NCI-H69 (cell line): Measurements from ENCODE around the gene CLDN5.

Source experiments
- DNase-seq: peaks from one replicate; lab custom pipeline; 2025; lab: John Stamatoyannopoulos, UW

Gene CLDN5

DNA sequence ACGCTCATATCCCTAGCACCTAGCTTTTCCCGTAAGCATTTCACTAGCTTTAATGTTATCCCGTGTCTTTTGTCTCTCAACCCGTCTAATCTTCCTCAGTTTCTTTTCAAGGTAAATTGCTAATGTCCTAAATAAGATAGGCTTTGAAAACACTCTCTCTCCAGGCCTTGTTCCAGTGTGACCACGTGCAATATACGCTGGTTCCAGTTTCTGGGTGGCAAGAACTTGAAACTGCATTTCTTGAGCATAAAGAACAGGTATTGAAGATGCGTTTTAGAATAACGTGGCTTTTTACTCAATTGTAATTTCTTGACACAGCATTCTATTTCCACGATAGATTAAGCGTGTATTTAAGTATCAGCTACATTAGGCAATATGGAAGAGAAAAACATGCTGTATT, 43.4 kb downstream of the CLDN5 start:
- no peak for DNase-seq

DNA sequence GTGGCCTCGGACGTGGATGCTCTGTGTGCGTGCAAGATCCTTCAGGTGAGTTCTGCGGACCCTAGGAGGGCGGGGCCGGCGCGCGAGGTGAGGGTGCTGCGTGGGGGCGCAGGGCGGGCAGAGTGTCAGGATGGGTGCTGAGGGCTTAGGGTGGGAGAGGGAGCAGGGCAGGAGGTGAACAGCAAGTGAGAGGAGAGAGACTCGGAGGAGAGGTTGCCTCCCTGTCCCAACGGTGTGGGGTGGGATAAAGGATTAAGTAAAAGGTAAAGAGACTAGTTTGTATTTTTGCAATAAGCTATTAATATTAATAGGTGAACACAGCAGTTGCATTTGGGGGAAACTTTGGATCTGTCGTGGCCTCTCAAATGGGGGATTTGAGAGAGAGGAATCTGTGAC, 44.0 kb downstream of the CLDN5 start:
- DNase-seq = peak; percentile 56

DNA sequence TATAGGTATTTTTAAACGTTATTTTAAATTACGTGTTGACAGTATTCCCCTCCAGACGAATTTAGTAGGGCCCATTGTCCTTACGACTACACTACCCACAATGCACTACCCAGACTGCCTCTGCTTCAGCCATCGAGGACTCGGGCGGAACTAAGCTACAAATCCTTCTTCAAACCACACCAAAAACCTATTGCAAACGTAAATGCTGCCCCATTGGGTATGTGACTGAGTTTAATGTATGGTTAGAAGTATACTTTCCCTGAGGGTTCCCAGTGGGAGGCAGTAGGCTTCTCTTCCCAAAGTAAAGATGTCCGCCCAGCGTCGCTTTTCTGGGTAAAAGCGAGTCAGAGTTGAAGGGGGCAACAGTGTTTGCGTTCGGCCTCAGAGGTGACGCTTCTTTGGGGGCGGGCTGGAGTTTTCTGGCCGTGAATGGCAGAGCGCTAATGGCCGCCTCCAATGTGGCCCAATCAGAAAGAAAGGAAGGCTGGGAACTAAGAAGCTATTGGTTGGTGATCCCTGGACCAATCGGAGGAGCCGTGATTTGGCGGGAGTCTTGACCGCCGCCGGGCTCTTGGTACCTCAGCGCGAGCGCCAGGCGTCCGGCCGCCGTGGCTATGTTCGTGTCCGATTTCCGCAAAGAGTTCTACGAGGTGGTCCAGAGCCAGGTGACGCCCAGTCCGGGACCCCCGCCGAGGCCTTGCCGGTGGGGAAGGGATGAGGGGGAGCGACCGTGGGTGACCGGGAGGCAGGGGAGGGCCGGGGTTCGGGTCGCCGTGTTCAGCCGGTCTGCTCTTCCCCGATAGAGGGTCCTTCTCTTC, 44.6 kb downstream of the CLDN5 start, which contains the start of gene CDC45:
Gene CDC45, plus strand, starts transcription at position 566 of the 818 bp plus-strand sequence. Its CDS starts 49 bp downstream, at position 615.
- DNase-seq = peak; percentile 99

DNA sequence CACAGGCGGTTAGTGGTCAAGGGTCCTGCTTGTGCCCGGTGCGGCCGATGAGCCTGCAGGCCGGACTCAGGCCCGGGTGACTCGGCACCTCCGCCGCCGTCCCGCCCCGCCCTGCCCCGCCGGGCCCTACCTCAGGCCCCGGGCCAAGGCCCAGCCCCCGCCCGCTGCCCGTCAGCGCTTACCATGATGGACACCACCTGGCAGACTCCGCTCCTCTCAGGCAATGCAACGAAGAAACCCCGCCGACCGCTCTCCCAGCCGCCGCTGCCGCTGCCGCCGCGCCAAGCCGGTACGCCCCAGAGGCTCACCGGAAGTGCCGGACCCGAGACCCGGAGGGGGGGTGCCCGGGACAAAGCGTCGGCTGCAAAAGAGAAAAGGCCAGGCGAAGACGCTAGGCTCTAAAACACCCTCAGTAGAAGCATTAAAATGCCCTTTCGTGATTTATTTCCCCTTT, 45.3 kb downstream of the CLDN5 start, which contains the start of gene UFD1:
Gene UFD1, minus strand, starts transcription at position 293 of the 454 bp plus-strand sequence. Its CDS starts 108 bp downstream, at position 185.
- peak; percentile 93 for DNase-seq

DNA sequence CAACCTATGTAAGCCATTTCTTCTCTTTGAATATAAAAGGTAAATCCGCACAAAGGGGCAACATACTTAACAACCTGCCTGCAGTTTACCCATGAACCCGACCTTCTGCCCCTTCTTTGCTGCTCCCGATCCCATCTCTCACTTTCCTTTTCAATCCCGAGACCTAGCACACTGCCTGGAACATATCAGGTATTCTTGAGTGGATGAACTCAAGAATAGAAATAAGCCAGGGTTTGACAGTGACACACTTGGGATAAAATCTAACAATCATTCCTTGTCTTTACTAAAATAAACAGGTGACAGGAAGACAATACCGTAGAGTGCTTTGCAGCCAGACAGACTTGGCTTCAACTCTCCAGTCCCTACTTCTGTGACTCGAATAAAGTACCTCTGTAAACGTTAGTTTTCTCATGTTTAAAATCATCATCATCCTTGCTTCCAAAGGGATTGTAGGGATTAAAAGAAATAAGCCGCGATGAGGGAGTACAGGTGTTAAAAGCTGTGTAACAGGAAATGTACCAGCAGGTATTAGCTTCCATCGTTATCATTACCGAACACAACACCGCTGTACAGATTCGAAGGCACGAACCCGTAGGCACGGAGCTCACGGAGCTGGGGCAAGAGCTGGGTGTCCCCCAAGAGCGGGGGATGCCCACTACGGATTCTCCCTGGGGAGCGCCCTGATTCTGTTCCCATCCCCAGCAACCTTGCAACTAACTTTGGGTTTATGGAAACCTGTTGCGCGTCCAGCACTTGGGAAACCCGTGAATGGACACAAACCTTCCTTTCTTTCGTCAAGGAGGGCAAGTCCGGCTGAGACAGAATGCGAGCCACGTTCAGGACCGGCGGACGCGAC, 45.9 kb downstream of the CLDN5 start:
- peak; percentile 57 for DNase-seq

DNA sequence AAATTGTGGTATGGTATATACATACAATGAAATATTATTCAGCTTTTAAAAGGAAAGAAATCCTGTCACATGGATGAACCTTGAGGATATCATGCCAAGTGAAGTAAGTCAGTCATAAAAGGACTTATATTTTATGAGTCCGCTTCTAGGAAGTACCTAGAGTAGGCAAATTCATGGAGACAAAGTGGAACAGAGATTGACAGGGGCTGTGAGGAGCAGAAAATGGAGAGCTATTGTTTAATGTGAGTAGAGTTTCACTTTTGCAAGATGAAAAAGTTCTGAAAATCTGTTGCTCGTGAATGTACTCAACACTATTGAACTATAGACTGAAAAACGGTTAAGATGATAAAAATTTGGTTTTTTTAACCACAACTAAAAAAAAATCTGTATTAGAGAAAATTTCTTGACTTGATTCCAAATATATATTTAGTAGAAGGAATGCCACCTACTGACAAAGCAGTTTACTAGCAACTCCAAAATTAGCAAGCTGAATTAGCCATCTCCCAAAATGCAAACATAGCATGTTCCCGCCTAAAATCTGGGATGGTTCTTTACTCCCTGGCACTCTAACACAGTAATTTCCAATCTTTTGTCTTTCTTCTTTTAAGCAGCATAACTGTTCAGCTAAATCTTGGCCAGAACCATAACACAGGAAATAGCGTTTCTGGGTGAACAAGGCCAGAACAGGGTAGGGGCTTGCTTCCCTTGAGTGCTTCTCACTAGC, 46.7 kb downstream of the CLDN5 start:
- peak; percentile 31 for DNase-seq

DNA sequence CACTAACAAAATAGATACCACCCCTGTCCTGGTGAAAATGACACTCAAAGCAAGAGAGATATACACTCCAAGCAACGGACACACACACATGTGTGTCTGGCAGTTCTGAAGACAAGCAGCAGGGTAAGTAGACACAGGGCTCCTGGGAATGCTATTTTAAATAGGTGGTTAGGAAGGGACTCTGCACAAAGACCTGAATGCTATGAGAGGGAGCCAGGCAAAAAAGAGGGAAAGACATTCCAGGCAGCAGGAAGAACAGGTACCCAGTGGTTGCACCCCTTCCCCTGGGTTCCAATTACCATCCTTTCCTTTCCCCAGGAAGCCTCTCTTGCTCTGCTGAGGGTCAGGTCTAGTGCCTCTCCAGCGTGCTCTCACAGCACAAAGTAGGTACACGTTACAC, 48.2 kb downstream of the CLDN5 start:
- DNase-seq = no peak

DNA sequence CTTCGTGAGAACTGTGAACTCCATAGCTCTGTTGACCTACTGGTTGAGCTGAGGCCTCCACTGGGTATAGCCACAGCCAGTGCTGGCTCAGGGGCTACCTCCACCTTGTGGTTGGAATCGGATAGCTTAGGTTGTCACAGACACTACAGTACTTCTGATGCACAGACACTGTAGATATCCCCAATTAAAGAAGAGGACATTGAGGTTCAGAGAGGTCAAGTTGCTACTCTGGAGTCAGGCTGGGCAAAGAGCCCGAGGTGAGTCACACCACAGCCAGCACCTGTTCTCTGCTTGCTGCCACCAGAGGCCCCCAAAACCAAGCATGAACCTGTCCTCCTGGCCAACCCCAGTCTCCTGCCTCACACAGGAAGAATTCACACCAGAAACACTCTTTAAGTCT, 50.6 kb downstream of the CLDN5 start:
- DNase-seq = no peak
